GM21381 (cell line): Measurements from ENCODE around the gene S1PR1.
A peak's percentile ranks its signal among the peaks of the same experiment; 100 is the strongest.

ENCODE experiments used
- ATAC-seq: cut with Tn5 transposase; IDR thresholded peaks from one replicate; pipeline ENCODE4 v1.9.1; 2021; ENCODE audit warnings: mild to moderate bottlenecking, moderate library complexity; ENCODE audit not compliant: unreplicated experiment

The S1PR1 gene

GRCh38 chr1:101278238-101278637 lies 41.4 kb downstream of the S1PR1 start:
- ATAC-seq: no peak

DNA sequence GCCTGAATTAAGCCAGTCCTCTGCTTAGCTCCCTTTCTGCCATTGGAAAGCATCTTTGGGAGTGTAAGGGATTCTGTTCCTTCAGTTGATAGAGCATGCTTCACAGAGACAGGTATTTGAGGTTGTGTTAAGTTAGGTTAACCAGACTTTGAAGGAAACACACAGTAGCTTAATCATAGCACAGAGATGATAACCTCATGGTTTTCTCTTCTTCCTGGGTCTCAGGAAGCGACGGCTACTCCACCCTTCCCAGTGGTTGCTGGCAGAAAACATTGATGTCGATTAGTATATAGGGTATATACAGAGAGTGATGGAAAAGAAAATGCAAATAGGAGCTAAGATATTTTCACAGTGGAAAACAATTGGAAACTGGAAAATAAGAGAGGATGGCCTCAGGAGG lies 42.0 kb downstream of the S1PR1 start:
- ATAC-seq: no peak

- ATAC-seq: no peak
Observed at GRCh38 chr1:101280049-101280592, 43.3 kb downstream of the S1PR1 start.

DNA sequence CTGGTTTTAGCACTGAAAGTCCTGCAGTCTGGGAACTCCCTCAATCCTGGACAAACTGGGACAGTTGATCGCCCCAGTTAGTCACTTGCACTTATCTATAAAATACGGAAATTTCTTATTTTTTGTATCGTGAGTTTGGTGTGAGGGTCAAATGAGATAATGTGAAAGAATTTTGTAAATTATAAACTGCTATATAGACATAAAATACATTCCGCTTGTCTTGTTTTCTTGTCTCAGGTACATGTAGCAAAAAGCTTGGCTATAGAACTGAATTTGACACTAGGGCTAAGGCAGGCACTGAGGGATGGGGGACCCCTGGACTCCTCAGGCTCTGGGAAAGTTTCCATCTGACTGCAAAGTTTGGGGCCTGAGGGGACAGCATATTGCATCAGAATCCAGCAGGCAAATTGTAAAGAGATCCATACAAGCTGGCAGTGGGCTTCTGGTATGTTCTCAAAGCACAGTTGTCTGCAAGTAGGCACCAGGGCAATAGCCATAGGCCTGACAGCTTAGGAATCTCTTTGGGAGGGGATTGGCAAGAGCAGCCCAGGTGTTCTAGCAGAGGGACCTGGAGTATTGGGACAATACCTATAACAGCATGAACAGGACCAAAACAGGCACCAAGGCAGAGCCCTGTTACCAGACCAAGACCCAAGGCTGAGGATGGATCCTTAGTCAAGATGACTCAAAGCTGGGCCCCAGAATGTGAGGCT lies 44.3 kb downstream of the S1PR1 start:
- no peak for ATAC-seq

DNA sequence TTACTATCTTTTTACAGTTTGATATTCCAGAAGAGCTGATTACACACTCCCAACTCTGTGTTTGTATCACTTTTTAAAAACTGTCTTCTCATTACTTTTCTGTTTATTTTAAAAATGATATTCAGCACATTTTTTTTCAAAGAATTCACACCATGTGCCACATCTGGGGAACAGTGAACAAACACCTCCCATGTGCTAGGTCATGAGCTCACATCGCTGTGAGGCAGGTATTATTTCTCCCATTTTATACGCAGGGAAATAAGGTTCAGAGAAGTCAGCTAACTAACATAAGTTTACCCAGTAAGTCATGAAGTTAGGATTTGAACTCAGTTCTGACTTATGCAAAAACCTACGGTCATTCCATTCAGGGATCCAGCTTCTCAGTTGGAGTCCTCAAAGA lies 44.9 kb downstream of the S1PR1 start:
- no peak for ATAC-seq

GRCh38 chr1:101282314-101283038 lies 45.7 kb downstream of the S1PR1 start:
- ATAC-seq: no peak

- no peak for ATAC-seq
Observed at GRCh38 chr1:101283443-101283842, 46.6 kb downstream of the S1PR1 start.

GRCh38 chr1:101284021-101284420 lies 47.2 kb downstream of the S1PR1 start:
- ATAC-seq: no peak

- ATAC-seq: no peak
Observed at GRCh38 chr1:101284622-101285218, 47.9 kb downstream of the S1PR1 start.

DNA sequence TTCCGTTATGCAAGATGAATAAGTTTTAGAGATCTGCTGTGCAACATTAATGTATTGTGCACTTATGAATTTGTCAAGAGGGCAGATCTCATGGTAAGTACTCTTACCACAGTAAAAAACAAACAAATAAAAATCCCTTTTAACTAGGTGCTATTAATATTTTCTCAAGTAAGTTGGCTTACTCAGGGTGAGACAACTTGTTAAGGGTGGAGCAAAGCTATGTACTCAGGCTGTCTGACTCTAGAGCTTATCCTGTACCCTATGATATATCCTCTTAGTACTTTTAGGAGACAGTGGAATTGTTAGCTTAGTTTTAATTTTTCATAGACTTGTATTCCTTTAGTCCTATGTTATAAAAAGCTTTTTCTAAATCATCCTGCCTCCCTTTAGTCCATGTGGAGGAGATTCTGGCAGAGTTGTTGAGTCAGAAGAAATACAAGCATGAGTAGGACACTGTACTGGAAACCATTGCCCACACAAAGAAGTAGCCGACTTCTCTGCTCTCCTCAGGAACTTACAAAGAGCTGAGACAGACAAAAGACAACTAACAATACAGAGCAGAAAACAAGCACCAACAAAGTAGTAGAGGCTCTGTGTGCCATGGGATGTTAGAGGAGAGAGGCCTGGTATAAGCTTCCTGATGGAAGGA lies 49.2 kb downstream of the S1PR1 start:
- no peak for ATAC-seq

DNA sequence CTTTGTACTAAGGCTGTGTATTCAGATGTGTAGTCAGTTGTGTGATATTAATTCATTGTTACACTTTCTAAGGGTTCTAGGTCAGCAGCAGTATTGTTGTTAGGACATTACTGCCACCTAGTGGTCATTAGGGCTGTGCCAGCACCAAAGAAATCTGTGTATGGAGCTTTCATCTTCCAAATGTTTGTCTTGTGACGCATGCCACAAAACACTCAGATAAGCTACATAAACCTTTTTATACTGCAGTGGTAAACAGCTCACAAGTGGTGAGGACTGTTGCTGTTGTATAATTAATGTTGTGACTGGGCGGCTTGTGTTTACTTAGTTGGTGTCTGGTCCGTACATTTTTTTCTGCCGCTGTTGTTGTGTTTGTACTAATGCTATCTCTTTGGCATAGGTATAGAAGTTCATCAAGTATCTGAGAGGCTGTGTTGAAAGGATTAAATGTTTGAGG lies 51.7 kb downstream of the S1PR1 start:
- ATAC-seq: peak; percentile 47

DNA sequence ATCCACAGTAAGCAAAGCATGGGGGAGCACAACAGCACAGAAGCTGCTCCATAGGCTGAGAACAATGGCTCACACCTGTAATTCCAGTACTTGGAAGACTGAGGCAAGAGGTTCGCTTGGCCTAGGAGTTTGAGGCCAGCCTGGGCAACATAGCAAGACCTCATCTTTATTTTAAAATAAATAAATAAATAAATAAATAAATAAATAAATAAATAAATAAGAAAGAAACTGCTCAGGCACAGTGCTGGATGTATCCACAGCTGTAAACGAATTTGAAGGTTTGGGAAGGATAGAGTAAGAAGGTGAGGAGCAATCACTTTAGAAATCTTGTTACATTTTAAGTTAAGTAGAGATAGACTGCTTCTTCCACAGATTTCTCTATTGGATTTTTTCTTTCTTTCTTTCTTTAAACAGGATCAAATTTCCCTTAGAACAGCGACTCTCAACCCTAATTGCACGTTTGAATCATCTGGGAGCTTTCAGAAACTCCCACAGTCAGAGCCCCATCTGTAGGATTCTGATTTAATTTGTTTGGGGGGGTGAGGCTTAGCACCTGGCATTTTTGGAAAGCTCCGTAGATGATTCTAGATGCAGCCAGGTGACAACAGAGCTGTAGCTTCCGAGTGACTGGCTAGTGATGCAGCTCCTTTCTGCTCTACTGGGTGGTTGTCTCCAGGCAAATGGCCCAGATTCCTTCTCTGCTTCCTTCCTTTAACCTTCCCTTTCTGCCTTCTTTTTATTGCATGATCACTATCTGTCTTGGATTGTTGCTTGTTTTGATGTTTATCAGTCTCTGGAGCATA lies 53.5 kb downstream of the S1PR1 start:
- ATAC-seq: no peak
